ENCODE measurements around the gene RPL6. TPM values are rescaled to one million over a fixed set of nuclear protein-coding genes. Genes with fewer than 3 reads are reported as not detected.

Gene RPL6
- total RNA-seq, result 1,157 and 1,403 TPM in 2 replicates

GRCh38 chr12:112409064-112409905 lies at the start of gene RPL6:
Gene RPL6 (minus strand): TSS chr12:112409605. CDS start chr12:112408656, 949 bp downstream.

GRCh38 chr12:112418608-112419296 lies 9.3 kb upstream of the RPL6 start, which contains the start of gene PTPN11:
Gene PTPN11 (plus strand): TSS chr12:112418947. CDS start chr12:112419112, 165 bp downstream.

GRCh38 chr12:112381883-112382796 lies 27.3 kb downstream of the RPL6 start, which contains the start of gene HECTD4:
Gene HECTD4 (minus strand): TSS chr12:112382431. CDS start chr12:112382128, 303 bp downstream.

Other genes starting within 250 kb of the RPL6 start
- gene HECTD4, start 27.2 kb downstream of the RPL6 start, total RNA-seq, result 13.0 and 13.3 TPM in 2 replicates
- 100 and 121 TPM in 2 replicates for gene PTPN11, start 9.3 kb upstream of the RPL6 start, total RNA-seq